GF-D8 (cell line): ENCODE results near the gene SLC25A29.

Experiments used
- DNase-seq: peaks from one replicate; lab custom pipeline; 2025; lab: John Stamatoyannopoulos, UW

The SLC25A29 gene

DNA sequence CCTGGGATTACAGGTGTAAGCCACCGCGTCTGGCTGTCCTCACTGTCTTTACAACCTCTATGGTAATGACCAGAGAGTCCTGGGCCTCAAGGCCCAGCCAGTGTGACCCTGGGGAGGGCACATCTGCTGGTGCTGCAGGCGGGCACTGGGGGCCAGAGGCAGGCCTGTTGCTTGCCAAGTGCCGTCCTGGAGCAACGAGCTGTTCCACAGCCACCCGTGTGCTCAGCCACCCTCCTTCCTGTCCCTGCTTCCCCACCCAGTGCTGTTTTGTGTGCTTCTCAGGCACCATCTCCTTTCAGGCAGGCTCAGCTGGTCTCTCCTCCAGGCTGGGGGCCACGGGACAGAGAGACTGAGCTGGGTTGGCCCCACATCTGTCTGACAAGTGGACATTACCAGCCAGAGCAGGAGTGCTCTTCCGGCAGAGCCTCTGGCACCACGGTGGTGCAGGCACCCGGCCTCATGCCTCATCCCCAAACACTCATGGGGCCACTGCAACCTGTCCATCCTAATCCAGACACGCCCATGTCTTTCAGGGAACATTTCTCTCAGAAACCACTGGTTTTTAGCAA is 25.9 kb upstream of the SLC25A29 start:
- no peak for DNase-seq

DNA sequence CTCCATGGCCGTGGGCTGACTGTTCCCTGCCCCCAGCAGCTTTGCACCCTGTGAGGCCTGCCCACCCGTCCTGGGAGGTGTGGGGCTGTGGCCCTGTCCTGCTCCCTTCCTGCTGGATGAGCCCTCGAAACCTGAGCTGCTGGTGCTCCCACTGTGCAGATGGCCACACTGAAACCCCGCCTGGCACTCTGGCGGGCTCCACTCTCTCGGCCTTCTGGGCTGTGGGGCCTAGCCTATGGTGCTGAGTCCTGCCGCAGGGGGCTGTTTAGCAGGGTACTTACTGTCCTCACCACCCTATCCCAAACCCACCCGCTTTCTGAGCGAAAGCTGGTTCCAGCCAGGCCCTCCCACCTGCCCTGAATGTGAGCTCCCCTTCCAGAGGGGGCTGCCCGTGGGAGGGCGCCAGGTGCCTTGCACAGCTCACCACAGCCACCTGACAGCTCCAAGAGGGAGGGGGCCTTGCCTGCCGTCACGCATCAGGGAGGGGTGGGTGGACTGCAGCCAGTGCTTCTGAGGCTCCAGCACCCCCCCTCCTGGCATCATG is 24.2 kb upstream of the SLC25A29 start:
- no peak for DNase-seq

DNA sequence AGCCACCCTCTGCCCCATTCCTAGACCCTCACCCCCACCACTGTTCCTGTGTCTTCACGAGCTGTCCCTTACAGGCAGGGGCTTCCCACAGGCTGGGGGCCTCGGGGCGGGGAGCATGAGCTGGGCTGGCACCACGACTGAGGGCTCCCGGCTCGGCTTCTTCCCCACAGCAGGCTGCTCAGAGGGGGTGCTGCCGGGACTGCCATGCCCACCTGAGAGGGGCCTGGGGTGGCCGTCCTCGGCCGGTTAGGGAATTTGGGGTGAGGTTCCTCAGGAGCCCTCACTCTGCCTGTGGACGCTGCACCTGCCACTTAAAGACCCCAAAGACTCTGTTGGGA is 23.7 kb upstream of the SLC25A29 start:
- no peak for DNase-seq

- DNase-seq = no peak
Measured at GRCh38 chr14:100329233-100330006, 23.2 kb upstream of the SLC25A29 start.

DNA sequence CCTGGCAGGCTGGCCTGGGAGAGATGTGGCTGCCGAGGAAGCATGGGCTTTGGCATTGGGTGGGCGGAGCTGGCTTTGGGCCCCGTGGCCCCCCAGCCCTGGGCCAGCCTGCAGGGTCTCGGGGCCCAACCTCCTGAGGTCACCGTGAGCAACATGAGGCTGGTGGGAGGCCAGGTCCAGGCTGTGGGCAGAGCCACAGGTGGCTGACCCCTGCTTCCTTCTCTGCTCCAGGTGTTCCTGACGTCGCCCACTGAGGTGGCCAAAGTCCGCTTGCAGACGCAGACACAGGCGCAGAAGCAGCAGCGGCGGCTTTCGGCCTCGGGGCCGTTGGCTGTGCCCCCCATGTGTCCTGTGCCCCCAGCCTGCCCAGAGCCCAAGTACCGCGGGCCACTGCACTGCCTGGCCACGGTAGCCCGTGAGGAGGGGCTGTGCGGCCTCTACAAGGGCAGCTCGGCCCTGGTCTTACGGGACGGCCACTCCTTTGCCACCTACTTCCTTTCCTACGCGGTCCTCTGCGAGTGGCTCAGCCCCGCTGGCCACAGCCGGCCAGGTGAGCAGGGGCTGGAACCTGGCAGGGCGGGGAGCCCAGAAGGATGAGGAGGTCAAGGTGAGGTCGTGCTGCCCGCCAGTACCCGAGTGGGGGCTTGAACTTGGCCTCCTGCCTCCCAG is 22.4 kb upstream of the SLC25A29 start:
- no peak for DNase-seq

GRCh38 chr14:100327128-100327527 is 20.9 kb upstream of the SLC25A29 start:
- no peak for DNase-seq

DNA sequence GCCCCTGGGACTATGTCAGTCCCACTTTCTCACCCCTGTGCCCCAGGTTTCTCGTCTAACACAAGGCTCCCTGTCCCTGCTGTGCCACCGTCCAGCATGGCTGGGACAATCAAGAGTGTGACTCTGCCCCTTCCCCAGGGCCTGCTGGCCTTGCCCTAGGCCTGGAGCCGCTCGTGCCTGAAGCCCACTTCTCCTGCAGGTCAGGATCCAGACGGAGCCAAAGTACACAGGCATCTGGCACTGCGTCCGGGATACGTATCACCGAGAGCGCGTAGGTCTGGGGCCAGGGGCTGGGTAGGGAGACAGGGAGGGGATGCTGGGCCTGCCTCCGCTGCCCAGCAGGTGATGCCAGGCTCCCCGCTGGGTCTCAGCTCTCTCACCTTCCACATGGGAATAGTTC is 19.7 kb upstream of the SLC25A29 start:
- DNase-seq = no peak

DNA sequence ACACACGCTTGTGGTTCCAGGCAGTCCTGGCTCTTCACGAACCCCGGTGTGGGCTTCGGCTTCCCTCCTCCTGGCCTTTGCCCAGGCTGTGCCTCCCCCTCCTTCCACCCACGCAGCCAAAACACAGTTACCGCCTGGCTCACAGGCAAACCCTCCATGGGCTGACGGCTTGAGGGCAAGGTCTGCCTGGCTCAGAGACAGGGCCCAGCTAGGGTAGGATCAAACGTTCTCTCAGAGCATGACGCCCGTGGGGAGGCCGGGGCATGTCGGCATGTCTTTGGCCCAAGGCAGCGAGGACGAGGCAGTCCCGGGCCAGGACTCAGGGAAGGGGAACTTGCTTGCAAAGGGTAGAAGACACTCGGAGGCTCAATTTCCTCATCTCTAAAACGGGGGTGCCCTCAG is 19.0 kb upstream of the SLC25A29 start:
- no peak for DNase-seq

- DNase-seq = no peak
Measured at GRCh38 chr14:100323942-100324307, 17.7 kb upstream of the SLC25A29 start.

DNA sequence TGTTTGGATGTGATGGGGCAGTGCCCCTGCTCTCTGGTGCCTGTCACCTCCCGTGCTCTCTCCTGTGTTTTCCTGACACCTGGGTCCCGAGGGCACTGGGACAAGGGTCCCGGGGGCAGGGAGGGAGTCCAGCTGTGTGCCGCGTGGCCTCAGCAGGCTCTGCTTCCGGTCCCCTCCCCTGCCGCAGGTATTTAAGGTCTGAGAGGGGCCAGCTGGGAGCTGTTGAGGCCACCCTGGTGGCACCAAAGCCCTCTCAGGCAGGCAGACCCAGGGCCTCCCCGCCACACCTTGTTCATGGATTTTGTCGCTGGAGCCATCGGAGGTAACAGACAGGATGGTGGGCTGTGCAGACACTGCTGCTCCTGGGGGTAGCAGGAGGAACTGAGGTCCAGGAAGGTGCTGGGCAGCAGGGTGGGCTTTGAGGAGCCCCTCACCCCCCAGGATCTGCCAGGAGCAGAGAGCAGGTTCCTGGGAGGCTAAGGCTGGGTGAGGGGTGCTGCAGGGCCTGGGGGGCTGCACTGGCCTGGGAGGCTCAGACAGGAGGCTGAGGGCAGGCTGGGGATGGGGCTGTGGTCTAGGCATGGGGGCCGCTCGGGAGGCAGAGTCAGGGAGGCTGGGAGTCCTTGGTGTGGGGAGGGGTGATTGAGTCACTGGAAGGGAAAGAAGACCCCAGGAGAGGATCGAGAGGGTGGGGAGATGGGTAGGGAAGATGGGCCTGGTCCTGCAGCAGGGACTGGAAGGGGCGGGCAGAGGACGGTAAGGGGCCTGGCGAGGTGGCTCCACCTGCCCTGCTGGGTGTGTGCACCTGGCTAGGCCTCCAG is 17.1 kb upstream of the SLC25A29 start, which contains the start of gene SLC25A47:
Gene SLC25A47 (plus strand): TSS at position 219 of the 821 bp plus-strand sequence. CDS start 76 bp downstream, at position 295.
- DNase-seq = no peak

GRCh38 chr14:100322138-100322957 is 16.1 kb upstream of the SLC25A29 start:
- no peak for DNase-seq

GRCh38 chr14:100321473-100322137 is 15.4 kb upstream of the SLC25A29 start:
- DNase-seq = no peak

- DNase-seq = no peak
Measured at GRCh38 chr14:100320157-100320856, 14.1 kb upstream of the SLC25A29 start.

DNA sequence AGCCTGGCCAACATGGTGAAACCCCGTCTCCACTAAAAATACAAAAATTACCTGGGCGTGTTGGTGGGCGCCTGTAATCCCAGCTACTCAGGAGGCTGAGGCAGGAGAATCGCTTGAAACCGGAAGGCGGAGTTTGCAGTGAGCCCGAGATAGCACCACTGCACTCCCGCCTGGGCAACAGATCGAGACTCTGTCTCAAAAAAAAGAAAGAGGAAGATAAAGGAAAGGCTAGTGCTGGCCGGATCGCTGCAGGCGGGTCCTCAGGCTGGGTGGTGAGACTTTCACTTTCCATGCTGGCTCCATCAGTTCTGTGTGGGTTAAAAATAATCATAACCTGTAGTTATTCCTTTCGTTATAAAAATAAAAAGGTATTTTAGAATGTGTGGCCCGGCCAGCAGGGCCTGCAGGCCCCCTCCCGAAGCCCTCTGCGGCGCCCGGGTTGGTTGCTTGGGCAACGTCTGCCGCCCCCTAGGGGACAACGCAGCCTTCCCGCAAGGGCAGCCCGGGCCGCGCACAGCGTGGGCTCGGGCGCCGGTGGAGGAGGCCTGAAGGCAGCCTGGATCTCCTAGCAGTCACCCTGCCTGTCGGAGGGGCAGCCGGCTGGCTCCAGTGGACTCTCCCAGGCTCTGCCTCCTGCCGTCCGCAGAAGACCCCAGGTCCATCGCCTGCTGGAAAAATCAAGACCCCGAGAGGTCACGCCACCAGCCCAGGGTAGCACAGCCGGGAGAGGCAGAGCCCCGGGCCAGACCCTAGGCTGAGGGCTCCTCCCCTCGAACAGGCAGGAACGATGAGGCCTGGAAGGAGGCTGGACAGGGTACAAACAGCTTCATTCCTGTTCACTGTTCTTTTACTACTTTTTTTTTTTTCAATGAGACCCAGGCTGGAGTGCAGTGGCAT is 11.9 kb upstream of the SLC25A29 start:
- DNase-seq = no peak

DNA sequence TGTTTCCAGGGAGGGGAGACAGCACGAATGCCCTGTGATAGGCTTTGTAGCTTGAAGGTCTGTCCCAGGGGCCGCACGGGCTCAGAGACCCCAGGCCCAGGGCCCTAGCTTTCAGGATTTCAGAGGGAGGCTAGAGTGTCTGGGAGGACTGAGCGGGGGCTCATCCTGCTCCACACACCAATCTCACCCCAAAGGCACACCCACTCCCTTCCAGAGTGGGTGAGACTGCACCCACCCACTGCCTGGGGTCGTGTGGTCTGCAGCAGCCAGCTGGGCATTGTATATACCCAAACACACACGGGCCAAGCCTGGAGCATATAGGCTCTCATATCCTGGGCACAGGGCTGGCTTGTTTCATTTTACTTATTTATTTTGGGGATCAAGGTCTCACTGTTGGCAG is 11.1 kb upstream of the SLC25A29 start:
- DNase-seq = no peak

DNA sequence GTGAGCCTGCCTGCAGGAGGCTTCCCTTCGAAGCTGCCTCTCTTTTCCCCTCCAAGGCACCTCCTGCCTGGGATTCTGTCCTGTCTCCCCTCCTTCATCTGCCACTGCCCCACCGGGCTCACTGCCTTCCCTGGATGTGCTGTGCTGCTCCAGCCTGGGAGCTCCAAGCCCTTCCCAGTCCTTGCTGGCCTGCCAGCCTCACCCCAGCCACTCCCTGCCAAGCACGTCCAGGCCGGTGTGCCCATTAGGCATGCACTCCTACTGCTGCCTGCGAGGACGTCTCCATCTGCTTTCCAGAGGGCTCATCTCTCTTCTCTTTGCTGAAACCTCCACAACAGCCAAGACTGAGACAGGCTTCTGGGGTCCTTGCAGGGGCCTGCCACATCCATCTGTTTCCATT is 8.5 kb upstream of the SLC25A29 start:
- DNase-seq = no peak

GRCh38 chr14:100313464-100314230 is 7.4 kb upstream of the SLC25A29 start:
- DNase-seq = no peak

GRCh38 chr14:100312877-100313400 is 6.7 kb upstream of the SLC25A29 start:
- no peak for DNase-seq
